ENCODE measurements around the gene COL2A1.
A peak's percentile ranks its signal among the peaks of the same experiment; 100 is the strongest.

The COL2A1 gene

DNA sequence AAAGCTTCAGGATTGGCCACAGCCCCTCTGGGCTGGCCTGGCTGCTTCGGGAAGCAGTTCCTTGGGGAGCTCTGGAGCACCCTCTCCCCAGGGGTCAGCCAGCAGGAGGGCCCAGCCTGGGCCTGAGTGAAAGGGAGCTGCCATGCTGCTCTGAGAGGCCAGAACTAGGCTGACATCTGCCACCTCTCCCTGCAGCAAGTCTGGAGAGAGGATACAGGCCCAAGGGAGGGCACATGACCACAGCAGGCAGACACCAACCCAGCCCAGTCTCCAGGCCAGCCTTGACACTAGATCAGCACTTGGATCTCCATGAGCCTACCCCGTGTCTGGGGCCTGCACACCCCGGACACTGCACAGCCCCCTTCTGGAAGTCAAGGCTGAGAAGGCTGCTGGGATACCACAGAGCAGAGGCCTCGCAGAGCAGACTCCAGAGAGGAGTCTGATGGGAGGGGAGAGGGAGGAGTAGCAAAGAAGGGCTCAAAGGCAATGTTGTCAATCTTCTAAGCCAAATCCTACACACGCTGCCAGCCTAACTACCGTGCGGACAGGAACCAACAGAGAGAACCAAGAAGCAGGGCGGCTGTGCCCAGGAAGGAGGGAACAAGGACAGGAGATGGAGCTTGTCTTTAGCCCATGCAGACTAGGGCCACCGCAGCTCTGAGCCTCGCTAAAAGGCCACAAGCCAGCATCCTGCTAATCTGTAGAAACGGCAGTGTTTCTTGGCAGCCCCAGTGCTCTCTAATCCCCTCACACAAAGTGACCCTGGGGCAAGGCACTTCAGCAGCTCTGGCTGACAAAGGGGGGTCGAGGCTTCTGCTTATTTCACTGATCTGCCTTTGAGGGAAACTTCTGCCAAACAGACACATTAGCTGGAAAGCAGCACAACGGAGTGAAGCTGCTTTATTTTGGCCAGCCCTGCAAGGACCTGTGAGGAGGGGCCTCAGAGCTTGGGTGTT lies 12.9 kb downstream of the COL2A1 start:
- TF ChIP-seq CTCF (IDR thresholded peaks at IDR 0.05), result no peak
- H3K4me1 Mint-ChIP-seq, result peaks cover 51% of the 10 kb centered on the region
- no peaks in the 10 kb centered on the region for H3K27me3 Mint-ChIP-seq (ENCODE audit: low read depth, poor library complexity)
- H3K27ac Mint-ChIP-seq, result peak overlapping the region; percentile 71
- H3K36me3 Mint-ChIP-seq (ENCODE audit: low read depth), result peaks cover 95% of the 10 kb centered on the region
- H3K9me3 Mint-ChIP-seq, result no peaks in the 10 kb centered on the region
- no peak for DNase-seq
- no peak overlapping the region for H3K4me3 Mint-ChIP-seq

- no peak overlapping the region for H3K4me3 Mint-ChIP-seq
- peak overlapping the region; percentile 71 for H3K27ac Mint-ChIP-seq
- no peaks in the 10 kb centered on the region for H3K27me3 Mint-ChIP-seq (ENCODE audit: low read depth, poor library complexity)
- DNase-seq, result no peak
- TF ChIP-seq CTCF (IDR thresholded peaks at IDR 0.05), result no peak
- peaks cover 51% of the 10 kb centered on the region for H3K4me1 Mint-ChIP-seq
- no peaks in the 10 kb centered on the region for H3K9me3 Mint-ChIP-seq
- H3K36me3 Mint-ChIP-seq (ENCODE audit: low read depth), result peaks cover 92% of the 10 kb centered on the region
Observed at GRCh38 chr12:47990351-47991105, 13.7 kb downstream of the COL2A1 start.

DNA sequence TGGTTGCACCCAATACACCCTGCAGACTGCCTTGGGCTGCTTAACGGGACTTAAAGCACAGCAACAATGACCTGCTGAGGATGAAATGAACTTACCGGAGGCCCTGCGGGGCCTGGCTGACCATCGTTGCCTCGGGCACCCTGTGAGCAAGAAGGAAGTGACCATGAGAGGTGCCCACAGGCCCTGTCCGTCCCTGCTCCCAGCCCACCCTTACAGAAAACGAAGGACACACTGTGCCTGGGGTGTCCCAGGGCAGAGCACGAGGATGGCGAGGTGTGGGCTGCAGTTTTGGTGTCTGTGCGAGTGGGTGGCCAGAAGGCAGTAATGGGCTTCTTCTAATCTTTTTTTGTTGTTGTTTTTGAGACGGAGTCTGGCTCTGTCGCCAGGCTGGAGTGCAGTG lies 14.6 kb downstream of the COL2A1 start:
- H3K36me3 Mint-ChIP-seq (ENCODE audit: low read depth), result peaks cover 92% of the 10 kb centered on the region
- H3K27me3 Mint-ChIP-seq (ENCODE audit: low read depth, poor library complexity), result no peaks in the 10 kb centered on the region
- H3K4me3 Mint-ChIP-seq, result peak overlapping the region; percentile 66
- H3K4me1 Mint-ChIP-seq, result peaks cover 51% of the 10 kb centered on the region
- DNase-seq, result no peak
- H3K9me3 Mint-ChIP-seq, result no peaks in the 10 kb centered on the region
- H3K27ac Mint-ChIP-seq, result peak overlapping the region; percentile 99
- no peak for TF ChIP-seq CTCF (IDR thresholded peaks at IDR 0.05)

- peaks cover 51% of the 10 kb centered on the region for H3K4me1 Mint-ChIP-seq
- peak overlapping the region; percentile 99 for H3K27ac Mint-ChIP-seq
- DNase-seq, result no peak
- TF ChIP-seq CTCF (IDR thresholded peaks at IDR 0.05), result no peak
- H3K4me3 Mint-ChIP-seq, result peak overlapping the region; percentile 67
- no peaks in the 10 kb centered on the region for H3K27me3 Mint-ChIP-seq (ENCODE audit: low read depth, poor library complexity)
- peaks cover 92% of the 10 kb centered on the region for H3K36me3 Mint-ChIP-seq (ENCODE audit: low read depth)
- H3K9me3 Mint-ChIP-seq, result no peaks in the 10 kb centered on the region
Observed at GRCh38 chr12:47989023-47989417, 15.3 kb downstream of the COL2A1 start.

- no peaks in the 10 kb centered on the region for H3K9me3 Mint-ChIP-seq
- peak; percentile 77 for DNase-seq
- H3K27me3 Mint-ChIP-seq (ENCODE audit: low read depth, poor library complexity), result no peaks in the 10 kb centered on the region
- peak overlapping the region; percentile 67 for H3K4me3 Mint-ChIP-seq
- peak overlapping the region; percentile 99 for H3K27ac Mint-ChIP-seq
- peaks cover 51% of the 10 kb centered on the region for H3K4me1 Mint-ChIP-seq
- H3K36me3 Mint-ChIP-seq (ENCODE audit: low read depth), result peaks cover 87% of the 10 kb centered on the region
- no peak for TF ChIP-seq CTCF (IDR thresholded peaks at IDR 0.05)
Observed at GRCh38 chr12:47988073-47989022, 15.9 kb downstream of the COL2A1 start.
